HG02938 (cell line): ENCODE results near the gene CPEB3.
A peak's percentile ranks its signal among the peaks of the same experiment; 100 is the strongest.
"Not testable (repeated sequence)": the region's sequence is repeated elsewhere in the genome, so short reads cannot be mapped to it uniquely, and the experiment has no call there.

Source experiments
- ATAC-seq: cut with Tn5 transposase; IDR thresholded peaks from one replicate; pipeline ENCODE4 v1.9.1; 2021; ENCODE audit warnings: mild to moderate bottlenecking, moderate library complexity; ENCODE audit not compliant: unreplicated experiment

Gene CPEB3

GRCh38 chr10:92290837-92291615, at the start of gene CPEB3, which contains the start of gene MARCHF5:
TSS of gene CPEB3 (minus strand) at chr10:92291078. CDS start at chr10:92240350, 50,728 bp downstream.
TSS of gene MARCHF5 (plus strand) at chr10:92291167. CDS start at chr10:92291495, 328 bp downstream.
- peak; percentile 97 for ATAC-seq

GRCh38 chr10:92329927-92330326, 39.0 kb upstream of the CPEB3 start:
- not testable (repeated sequence) for ATAC-seq

- no peak for ATAC-seq
Observed at GRCh38 chr10:92328993-92329392, 38.1 kb upstream of the CPEB3 start.

- no peak for ATAC-seq
Observed at GRCh38 chr10:92327445-92328433, 36.9 kb upstream of the CPEB3 start.

GRCh38 chr10:92323079-92323478, 32.2 kb upstream of the CPEB3 start:
- ATAC-seq: no peak

GRCh38 chr10:92316610-92317009, 25.7 kb upstream of the CPEB3 start:
- no peak for ATAC-seq

GRCh38 chr10:92313750-92314149, 22.9 kb upstream of the CPEB3 start:
- no peak for ATAC-seq

GRCh38 chr10:92309272-92309671, 18.4 kb upstream of the CPEB3 start:
- no peak for ATAC-seq

GRCh38 chr10:92305133-92306072, 14.5 kb upstream of the CPEB3 start:
- no peak for ATAC-seq

GRCh38 chr10:92304061-92304460, 13.2 kb upstream of the CPEB3 start:
- ATAC-seq: no peak

GRCh38 chr10:92303096-92303495, 12.2 kb upstream of the CPEB3 start:
- ATAC-seq: no peak

GRCh38 chr10:92298487-92298886, 7.6 kb upstream of the CPEB3 start:
- no peak for ATAC-seq

- ATAC-seq: no peak
Observed at GRCh38 chr10:92291921-92292845, 1.3 kb upstream of the CPEB3 start.

GRCh38 chr10:92291616-92291865, 663 bp upstream of the CPEB3 start:
- no peak for ATAC-seq

- ATAC-seq: peak; percentile 11
Observed at GRCh38 chr10:92290076-92290836, 622 bp downstream of the CPEB3 start.

- no peak for ATAC-seq
Observed at GRCh38 chr10:92284112-92284704, 6.7 kb downstream of the CPEB3 start.

GRCh38 chr10:92278996-92279696, 11.7 kb downstream of the CPEB3 start:
- no peak for ATAC-seq

GRCh38 chr10:92274071-92274470, 16.8 kb downstream of the CPEB3 start:
- no peak for ATAC-seq
